AG09319 (cell line): ENCODE results near the gene ZFAND4.
"Not testable (repeated sequence)": the region's sequence is repeated elsewhere in the genome, so short reads cannot be mapped to it uniquely, and the experiment has no call there.

Source experiments
- DNase-seq: peaks from one replicate; pipeline ENCODE4 v3.0.0-alpha.2; 2010; ENCODE audit warnings: low read depth; ENCODE audit errors: extremely low read depth
- CTCF ChIP-seq: IDR thresholded peaks from 2 replicates; pipeline ENCODE4 v1.5.1; 2011; ENCODE audit warnings: low read depth, mild to moderate bottlenecking, inconsistent platforms, low read length, moderate library complexity

Gene ZFAND4

GRCh38 chr10:45672181-45673073 lies at the start of gene ZFAND4:
ZFAND4 (minus strand) TSS chr10:45672772; CDS start chr10:45663725, 9,047 bp downstream.
- TF ChIP-seq CTCF: peak; percentile 35
- peak; percentile 93 for DNase-seq

GRCh38 chr10:45721503-45721902 lies 48.9 kb upstream of the ZFAND4 start:
- DNase-seq: not testable (repeated sequence)

- DNase-seq: not testable (repeated sequence)
These were observed 45.1 kb upstream of the ZFAND4 start for GRCh38 chr10:45717642-45718041.

- not testable (repeated sequence) for DNase-seq
These were observed 44.5 kb upstream of the ZFAND4 start for GRCh38 chr10:45717053-45717452.

- DNase-seq: not testable (repeated sequence)
These were observed 38.7 kb upstream of the ZFAND4 start for GRCh38 chr10:45711223-45711622.

- not testable (repeated sequence) for DNase-seq
These were observed 37.7 kb upstream of the ZFAND4 start for GRCh38 chr10:45710200-45710796.

GRCh38 chr10:45678467-45678866 lies 5.9 kb upstream of the ZFAND4 start:
- DNase-seq: not testable (repeated sequence)

GRCh38 chr10:45675388-45675787 lies 2.8 kb upstream of the ZFAND4 start:
- no peak for TF ChIP-seq CTCF
- no peak for DNase-seq

GRCh38 chr10:45673074-45673648 lies 589 bp upstream of the ZFAND4 start:
- DNase-seq: no peak
- no peak for TF ChIP-seq CTCF

GRCh38 chr10:45671300-45671699 lies 1.3 kb downstream of the ZFAND4 start:
- DNase-seq: not testable (repeated sequence)

- not testable (repeated sequence) for DNase-seq
These were observed 2.7 kb downstream of the ZFAND4 start for GRCh38 chr10:45669897-45670296.
